Stimulated activated CD8-positive, alpha-beta memory T cell treated with anti-CD3 and anti-CD28 coated beads, Interleukin-7, amount 100 ng/mL, for 1 hour (primary cell): ENCODE measurements around the gene TBX4.
"Not testable (repeated sequence)": the region's sequence is repeated elsewhere in the genome, so short reads cannot be mapped to it uniquely, and the experiment has no call there.

Experiments
- DNase-seq, 2 donors: peaks; one replicate each; pipeline ENCODE4 v3.0.0-alpha.2; 2020; ENCODE audit warnings: low read depth in 2 of 2

Gene TBX4

GRCh38 chr17:61429274-61429673 lies 22.9 kb upstream of the TBX4 start:
- no peak for DNase-seq

DNA sequence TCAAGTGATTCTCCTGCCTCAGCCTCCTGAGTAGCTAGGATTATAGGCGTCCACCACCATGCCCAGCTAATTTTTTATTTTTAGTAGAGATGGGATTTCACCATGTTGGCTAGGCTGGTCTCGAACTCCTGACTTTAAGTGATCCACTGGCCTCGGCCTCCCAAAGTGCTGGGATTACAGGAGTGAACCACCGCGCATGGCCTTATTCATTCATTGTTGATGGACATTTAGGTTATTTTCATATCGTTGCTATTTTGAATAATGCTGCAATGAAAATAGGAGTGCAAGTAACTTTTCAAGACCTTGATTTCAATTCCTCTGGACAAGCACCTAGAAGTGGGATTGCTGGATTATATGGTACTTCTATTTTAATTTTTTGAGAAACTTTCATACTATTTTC lies 22.4 kb upstream of the TBX4 start:
- not testable (repeated sequence) for DNase-seq

DNA sequence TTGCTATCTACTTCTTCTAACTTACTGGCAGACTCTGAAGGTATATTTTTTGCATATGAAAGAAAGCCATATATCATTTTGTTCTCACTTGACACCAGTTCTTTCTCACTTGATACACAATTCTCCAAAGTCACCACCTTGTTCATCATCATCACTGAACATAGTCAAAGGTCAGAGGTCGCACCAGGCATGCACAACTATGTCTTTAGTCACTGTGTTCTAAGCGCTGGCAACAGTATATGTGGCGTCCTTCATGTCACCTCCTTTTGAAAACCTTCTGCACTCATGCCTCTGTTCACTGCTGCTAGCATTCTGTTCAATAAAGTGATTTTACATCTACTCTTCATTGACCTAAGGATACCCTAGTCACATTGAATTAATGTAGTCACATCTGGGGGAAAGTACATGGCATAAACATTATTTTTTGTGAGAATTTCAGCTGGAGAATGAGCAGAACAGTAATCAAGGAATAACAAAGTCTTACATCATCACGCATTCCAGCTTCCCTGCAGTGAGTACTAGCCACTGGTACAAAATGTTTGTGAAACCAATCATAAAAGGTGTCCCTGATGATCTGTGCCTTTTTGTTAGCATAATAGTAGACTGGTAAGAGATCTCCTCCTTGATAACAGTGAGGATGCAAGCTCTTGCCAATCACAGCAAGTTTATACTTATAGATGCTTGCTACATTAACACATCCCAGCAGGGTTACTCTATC lies 20.5 kb upstream of the TBX4 start:
- DNase-seq: no peak

DNA sequence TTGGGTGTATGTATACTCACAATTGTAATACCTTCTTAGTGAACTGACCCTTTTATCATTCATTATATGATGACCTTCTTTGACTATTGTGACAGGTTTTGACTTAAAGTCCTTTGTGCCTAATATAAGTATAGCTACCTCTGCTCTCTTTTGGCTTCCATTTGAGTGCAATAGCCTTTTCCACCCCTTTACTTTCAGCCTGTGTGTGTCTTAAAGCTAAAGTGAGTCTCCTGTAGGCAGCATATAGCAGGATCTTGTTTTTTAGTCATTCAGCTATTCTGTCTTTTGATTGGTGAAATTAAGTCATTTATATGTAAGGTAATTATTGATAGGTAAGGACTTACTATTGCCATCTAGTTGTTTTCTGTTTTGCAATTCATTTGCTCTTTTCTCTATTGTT lies 15.9 kb upstream of the TBX4 start:
- no peak for DNase-seq

DNA sequence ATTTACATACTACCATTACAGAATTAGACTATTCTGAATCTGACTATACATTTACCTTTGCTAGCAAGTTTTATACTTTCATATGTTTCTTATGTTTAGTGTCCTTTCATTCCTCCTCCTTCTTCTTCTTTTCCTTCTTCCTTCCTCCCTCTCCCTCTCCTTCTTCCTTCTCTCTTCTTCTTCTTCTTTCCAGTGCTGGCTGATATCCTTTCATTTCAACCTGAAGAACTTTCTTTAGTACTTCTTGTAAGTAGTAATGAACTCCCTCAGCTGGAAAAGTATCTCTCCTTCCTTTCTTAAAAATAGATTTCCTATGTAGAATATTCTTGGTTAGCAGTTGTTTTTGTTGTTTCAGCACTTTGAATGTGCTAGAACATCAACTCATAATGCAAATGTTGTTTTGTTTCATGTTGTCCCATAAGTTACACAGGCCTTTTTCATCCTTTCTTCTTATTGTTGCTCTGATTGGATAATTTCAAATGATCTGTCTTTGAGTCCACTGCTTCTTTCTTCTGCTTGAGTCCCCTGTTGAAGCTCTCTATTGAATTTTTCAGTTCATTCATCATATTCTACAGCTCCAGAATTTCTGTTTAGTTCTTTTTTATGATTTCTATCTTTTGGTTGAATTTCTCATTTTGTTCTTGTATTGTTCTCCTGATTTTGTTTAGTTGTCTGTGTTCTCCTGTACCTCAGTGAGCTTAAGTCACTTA lies 15.1 kb upstream of the TBX4 start:
- DNase-seq: no peak

DNA sequence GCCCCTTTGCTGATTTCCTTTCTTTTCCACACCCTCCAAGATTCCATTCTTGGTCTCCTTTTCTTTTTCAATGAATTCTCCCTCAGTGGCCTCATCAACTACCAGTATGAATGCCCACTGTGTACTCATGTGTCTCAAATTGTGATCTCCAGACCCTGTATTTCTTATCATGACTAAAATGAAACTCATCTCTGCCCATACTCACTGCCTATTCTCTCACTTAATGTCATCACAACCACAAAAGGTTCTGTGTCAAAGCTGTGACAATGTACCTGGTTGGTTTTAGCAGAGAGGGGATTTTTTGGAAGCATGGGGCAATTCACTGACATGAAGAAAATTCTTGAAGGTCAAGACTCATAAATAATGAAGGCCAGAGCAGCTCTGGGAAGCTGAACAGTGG lies 11.5 kb upstream of the TBX4 start:
- no peak for DNase-seq

- DNase-seq: not testable (repeated sequence)
Measured at GRCh38 chr17:61441507-61441906, 10.7 kb upstream of the TBX4 start.

GRCh38 chr17:61442136-61442775 lies 10.0 kb upstream of the TBX4 start:
- DNase-seq: no peak

DNA sequence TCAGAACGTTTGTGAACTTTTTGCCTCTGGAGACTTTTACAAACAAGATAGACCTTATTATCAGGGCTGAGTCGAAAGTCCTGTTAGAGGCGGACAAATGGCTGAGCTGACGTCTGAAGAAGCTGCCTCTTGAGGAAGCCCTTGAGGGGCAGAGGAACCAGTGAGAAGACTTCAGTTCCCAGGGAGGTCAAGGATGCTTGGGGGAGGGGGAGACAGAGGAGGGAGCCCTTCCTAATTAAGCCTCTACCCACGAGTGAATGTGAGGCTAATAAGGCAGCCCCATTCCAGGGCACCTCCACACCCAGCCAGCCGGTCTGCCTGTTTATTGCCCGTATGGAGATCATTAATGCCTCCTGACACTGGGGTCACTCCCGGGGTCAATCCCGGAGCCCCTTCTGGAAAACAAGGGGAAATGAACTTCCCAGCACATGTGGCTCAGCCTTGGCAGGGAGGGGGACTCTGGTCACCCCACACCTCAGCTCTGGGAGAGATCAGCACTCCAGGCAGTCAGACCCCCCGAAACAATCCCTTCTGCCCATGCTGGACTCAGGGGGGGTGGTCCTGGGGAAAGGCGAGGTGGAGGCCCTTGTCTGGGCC lies 9.2 kb upstream of the TBX4 start:
- no peak for DNase-seq

DNA sequence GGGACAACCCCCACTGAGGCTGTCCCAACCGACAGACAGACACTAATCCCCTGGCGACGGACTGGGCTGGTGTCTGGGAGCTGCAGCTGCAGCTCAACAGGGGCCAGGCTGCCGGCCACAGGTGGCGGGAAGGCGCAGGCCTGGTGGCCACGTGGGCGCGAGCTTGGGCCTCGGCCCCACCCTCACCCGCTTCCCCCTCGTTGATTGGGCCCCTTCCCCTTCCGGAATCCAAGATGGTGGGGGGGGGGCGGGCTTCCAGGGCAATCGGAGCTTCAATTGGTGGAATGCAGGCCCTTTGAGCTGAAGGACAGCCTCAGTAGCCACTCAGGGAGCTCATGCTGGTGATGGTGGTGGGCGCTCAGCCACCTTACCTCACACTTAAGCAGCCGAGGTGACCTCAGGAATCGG lies 8.7 kb upstream of the TBX4 start:
- no peak for DNase-seq

DNA sequence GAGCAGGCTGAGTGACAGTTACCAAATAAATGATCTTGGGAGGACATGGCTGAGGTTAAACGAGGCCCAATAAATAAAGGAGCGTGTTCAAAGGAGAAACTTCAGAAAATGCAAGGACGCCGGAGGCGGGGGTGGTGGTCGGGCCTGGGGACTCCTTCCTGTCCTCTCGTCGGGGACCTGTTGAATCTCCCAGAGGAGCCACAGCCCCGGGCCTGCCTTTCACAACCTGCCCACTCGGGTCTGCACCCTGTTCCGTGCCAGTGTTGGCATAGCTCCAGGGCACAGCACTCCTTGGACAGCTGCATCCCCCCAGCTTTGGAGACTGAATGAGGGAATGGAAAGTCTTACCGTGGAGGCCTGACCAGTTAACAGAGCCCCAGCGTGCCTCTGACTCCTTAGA lies 8.1 kb upstream of the TBX4 start:
- no peak for DNase-seq

- no peak for DNase-seq
Measured at GRCh38 chr17:61444831-61445230, 7.4 kb upstream of the TBX4 start.

- no peak for DNase-seq
Measured at GRCh38 chr17:61447358-61447757, 4.9 kb upstream of the TBX4 start.

GRCh38 chr17:61448042-61448441 lies 4.2 kb upstream of the TBX4 start:
- no peak for DNase-seq

- DNase-seq: not testable (repeated sequence)
Measured at GRCh38 chr17:61449140-61449539, 3.1 kb upstream of the TBX4 start.

DNA sequence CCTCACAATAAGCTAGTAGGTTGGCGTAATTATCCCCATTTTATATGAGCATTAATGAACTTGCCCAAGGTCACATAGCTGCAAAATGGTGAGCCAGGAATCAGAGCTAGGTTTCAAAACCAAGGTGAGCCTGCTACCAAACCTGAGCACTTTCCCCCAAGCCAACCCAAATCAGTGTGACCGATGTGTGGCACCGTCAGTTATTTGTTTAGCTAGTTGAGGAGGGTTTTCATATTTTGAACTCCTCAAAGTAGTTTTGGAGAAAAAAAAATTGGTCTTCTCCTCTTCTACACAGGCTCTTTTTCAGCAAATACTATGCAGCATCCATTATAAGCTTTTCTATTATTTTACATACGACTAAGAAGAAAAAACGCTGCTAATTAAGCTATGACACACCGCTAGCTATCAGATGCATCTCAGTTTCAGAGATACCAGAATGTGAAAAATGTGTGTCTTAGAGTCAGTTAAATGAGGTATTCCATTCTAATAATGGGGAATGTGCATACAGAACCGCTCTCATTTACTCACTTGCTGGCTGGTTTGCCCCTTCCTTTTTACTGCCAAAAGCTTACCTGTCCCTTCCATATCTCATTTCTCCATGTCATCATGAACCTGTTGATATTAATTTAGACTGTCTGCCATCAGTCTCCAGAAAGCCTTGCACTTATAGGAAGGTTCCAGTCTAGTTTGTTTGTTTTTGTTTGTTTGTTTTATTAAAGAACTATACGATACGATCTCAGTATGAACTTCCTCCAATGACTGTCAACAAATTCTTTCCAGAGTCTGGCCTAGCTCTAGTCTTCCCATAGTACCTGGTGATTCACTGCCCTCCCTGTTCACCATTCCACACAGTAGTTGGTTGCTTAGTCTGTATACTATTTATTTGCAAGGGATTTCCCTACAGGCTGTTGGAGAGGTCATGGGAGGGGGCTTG lies 2.2 kb upstream of the TBX4 start:
- no peak for DNase-seq

GRCh38 chr17:61450641-61451537 lies 1.3 kb upstream of the TBX4 start:
- no peak for DNase-seq

DNA sequence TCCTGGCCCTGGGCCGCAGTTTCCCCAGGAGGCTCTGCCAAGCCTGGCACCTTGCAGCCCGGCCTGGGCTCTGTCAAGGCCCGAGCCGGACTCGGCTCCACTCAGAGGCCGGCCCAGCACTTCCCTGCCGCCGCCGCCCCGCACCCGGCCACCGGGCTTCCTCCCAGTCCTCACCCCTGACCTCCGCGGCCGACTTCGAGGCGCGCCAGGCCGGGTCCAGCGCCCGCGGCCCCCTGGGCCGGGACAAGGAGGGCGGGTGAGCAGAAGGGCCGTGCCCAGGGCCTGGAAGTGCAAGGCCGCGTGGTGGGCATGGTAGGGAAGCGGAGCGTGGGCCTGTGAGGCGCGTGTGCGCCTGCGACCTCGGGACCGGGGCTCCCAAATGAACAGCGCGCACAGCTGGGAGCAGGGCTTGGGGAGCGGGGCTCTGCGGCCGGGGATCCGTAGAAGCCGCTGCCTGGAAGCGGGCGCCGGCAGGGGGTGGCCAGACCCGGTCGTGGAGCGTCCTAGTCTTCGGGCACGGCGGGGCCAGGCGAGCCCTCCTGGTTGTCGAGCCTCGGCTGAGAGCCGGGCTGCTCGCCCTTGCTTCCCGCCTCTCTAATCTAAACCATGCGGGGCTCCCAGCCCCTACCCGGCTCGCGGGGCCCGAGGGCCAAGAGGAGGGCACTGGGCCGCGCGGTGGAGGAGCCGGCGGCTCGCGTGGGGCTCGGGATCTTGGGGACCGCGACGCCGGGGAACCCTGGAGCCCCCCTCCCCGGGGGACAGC lies 503 bp upstream of the TBX4 start:
- no peak for DNase-seq

GRCh38 chr17:61453566-61454380 lies 1.6 kb downstream of the TBX4 start:
- DNase-seq: no peak
